ENCODE results near the gene ALAD.

- no peak for TF ChIP-seq SUZ12 (IDR thresholded peaks at IDR 0.05)
- TF ChIP-seq FOXM1 (IDR thresholded peaks at IDR 0.05; ENCODE audit: borderline replicate concordance) = no peak
- TF ChIP-seq SP1 (IDR thresholded peaks at IDR 0.05) = no peak
- TF ChIP-seq PKNOX1 (IDR thresholded peaks at IDR 0.05) = no peak
- TF ChIP-seq NFRKB (IDR thresholded peaks at IDR 0.05) = no peak
- no peak for TF ChIP-seq ARNT (IDR thresholded peaks at IDR 0.05)
- TF ChIP-seq FOXA1 (IDR thresholded peaks at IDR 0.05) = no peak
- TF ChIP-seq ELF4 (IDR thresholded peaks at IDR 0.05) = no peak
- no peak for TF ChIP-seq BHLHE40 (IDR thresholded peaks at IDR 0.05; ENCODE audit: borderline replicate concordance)
- TF ChIP-seq ZNF384 (IDR thresholded peaks at IDR 0.05) = no peak
Observed at GRCh38 chr9:113425072-113425471, 24.0 kb upstream of the ALAD start.
